SIG-M5 (cell line): ENCODE measurements around the gene AP3B1.
"Not testable (repeated sequence)": the region's sequence is repeated elsewhere in the genome, so short reads cannot be mapped to it uniquely, and the experiment has no call there.

Experiments used
- DNase-seq: peaks from one replicate; lab custom pipeline; 2025; lab: John Stamatoyannopoulos, UW

The AP3B1 gene

DNA sequence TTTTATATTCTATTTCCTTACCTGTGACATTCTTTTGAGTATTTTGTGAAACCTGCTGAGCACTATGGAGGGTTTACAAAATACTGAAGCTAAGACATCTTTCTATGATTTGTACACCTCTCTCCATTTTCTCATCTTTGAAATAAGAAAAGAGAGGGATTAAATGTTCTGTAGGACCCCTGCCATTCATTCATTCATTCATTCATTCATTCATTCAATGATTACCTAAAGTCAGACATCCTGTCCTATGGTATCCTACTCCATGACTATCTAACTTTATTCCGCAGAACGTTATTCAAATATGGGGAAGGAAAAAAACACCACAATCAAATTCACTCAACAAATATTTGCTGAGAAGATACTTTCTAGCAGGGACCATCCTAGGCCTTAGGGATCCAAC, 51.4 kb downstream of the AP3B1 start:
- no peak for DNase-seq

DNA sequence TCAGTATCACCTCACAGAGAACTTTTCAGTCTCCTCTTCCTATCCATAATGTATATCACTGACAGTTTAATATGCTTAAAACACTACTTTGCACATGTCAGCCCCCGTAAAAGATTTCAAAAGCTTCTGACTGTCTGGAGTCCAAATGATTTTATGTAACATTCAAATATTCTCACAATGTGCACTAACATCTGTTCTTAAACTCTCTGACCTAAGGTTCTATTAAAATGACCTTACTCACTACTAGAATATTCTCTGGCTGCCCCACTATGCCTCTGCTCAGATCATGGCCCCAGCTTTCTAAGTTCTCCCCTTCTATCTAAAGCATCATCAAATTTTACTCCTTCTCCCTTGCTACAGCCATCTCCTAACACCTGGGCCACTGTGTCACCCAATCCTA, 52.5 kb downstream of the AP3B1 start:
- no peak for DNase-seq

- no peak for DNase-seq
Observed at GRCh38 chr5:78237911-78238310, 56.6 kb downstream of the AP3B1 start.

DNA sequence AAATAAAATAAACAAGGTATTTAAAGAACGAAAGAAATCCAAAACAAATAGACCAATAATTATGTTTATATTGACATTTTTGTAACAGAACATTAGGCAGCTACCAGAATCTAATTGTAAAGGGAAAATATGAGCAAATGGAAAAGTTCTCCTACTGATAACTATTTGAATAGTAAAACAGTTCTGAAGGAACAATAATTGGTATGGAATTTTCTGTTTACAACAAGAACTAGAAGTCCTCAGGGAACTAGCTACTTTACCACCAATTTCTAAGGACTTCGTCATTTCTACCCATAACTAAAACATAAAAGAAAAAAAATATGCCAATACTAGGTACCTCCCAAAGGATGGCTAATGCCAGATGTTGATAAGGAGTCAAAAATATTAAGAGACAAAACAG, 58.5 kb downstream of the AP3B1 start:
- no peak for DNase-seq

DNA sequence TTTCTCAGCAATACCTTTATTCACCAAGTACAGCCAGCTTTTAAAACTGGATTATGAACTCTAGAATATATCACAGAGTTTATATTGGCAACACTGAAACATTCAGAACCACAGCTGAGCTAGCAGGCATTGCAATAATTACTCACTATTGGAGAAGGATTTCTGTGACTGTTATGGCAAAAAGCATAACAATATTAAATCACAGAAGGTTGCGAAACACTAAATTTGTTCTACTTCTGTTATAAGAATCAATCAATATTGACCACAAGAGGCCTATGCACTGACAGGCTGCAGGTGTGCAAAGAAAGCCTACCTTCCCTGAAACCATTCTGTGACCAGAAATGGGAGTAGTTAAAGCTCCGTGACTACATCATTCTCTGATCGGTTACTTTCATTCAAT, 59.2 kb downstream of the AP3B1 start:
- DNase-seq, result no peak

GRCh38 chr5:78234804-78235203, 59.7 kb downstream of the AP3B1 start:
- no peak for DNase-seq

GRCh38 chr5:78232163-78232562, 62.3 kb downstream of the AP3B1 start:
- DNase-seq, result no peak

GRCh38 chr5:78224358-78224757, 70.1 kb downstream of the AP3B1 start:
- no peak for DNase-seq

GRCh38 chr5:78221964-78222451, 72.5 kb downstream of the AP3B1 start:
- DNase-seq, result peak; percentile 83

- no peak for DNase-seq
Observed at GRCh38 chr5:78221467-78221866, 73.0 kb downstream of the AP3B1 start.

DNA sequence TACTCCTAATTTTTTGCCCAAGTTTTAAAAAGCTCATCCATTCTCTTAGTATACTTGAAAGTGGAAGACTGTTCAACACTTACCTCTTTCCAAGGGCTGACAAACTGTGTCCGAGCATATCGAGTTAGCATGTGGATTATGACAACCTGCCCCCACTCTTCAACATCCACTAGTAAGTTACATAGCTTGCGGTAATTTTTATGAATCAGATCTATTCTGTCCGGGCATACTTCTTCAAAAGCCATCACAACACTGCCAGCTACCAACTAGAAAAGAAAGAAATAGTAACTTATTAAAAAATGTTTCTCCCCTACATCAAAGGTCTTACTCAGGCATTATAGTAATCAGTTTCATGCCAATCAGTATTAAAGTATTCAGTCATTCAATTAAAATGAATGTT, 78.5 kb downstream of the AP3B1 start:
- no peak for DNase-seq

- no peak for DNase-seq
Observed at GRCh38 chr5:78215565-78215964, 78.9 kb downstream of the AP3B1 start.

DNA sequence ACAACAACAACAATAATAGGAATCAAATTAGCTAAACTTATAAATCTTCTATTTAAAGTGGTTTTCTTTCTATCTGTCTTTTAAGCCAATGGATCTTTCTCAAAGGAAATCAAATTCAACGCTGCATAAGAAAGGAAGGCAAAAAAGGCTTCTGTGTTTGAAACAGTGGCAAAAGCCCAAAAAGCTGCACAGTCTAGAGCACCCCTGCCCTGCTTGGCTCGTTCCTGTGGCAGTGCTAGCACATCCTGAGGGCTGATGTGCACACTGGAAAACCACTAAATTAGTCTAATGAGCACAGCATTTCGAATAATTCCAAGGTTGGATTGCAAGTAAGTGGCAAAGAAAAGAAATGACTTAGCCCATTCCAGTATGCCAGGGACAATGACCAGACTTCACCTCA, 80.7 kb downstream of the AP3B1 start:
- DNase-seq, result no peak

GRCh38 chr5:78211052-78211451, 83.4 kb downstream of the AP3B1 start:
- DNase-seq, result no peak

DNA sequence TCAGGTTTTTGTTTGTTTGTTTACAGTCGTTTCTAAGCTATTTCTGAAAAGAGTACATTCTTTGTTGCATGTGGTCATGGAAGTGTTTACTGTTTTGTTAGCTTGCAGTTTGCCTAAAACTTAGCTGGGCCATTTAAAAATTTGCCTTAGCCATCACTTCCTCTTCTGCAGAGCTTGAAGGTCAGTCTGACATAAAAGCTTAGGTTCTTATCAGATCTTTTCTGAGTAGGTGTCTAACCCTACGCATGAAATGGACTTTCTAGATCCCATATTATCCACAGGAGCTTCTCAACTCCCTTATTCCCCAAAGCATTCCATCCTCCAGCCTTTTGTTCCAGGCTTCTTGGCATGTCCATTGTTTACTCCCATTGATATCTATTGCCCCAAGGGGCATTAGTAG, 90.3 kb downstream of the AP3B1 start:
- DNase-seq, result no peak

DNA sequence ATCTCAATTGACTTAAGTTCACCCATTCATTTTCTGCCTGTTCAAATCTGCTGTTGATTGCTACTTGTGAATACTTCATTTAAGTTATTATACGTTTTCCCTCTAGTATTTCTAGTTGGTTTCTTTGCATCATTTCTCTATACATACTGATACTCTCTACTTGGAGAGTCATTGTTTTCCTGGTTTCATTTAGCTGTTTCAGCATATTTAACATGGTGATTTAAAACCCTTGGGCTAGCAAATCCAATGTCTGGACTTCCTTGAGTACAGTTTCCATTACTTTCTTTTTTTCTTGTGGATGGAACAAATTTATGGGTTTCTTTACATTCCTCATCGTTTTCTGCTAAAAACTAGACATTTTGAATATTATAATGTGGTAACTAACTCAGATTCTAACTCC, 90.7 kb downstream of the AP3B1 start:
- DNase-seq, result no peak

DNA sequence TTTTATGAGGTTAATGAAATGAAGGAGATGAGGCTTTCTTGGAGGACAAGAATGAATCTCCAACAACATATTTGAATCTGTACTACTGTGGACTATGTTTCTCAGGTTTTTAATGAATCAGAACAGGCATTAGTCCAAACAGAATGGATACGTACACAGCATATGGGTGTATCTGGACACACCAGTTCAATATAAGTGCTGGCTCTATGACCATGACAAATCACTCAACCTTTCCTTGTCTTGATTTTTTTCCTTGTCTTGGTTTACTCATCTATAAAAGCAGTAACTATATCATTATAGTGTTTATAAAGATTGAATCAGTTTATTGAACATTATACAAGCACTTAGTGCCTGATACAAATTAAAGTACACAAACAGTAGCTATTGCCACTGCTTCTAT, 104.1 kb downstream of the AP3B1 start:
- no peak for DNase-seq

GRCh38 chr5:78188681-78189080, 105.8 kb downstream of the AP3B1 start:
- not testable (repeated sequence) for DNase-seq

DNA sequence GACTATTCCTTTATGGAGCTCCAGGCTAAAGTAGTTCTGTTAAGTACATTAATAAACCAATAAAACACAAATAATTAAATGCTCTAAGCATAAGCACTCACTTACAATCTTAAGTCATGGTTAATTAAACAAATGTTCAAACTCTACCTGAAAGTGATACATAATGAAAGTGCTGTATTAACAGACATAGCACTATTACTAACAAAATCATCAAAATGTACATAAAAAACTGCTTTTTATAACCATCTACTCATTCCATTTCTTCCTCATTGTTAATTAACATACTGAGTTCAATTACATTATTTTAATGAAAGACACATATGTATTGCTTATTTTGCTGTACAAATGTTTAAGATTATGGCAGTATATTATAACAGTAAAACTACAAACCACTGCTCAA, 107.3 kb downstream of the AP3B1 start:
- no peak for DNase-seq

DNA sequence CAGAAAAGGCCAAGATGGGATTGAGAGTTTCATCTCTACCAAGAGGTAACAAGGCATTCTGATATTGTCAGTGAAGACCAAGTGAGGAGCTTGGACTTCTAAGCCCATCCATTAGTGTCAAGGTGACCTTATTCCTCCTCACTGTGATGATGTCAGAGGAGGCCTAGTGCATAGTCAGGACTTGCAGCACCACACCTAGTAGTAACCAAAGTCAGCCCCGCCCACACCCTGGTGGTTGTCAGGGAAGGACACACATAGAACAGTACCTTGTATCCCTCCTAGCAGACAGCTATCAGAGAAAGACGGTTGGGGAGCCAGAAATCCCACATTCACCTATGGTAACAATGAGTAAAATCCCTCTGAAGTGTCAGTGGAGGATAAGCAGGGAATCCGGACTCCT, 111.7 kb downstream of the AP3B1 start:
- no peak for DNase-seq

GRCh38 chr5:78178356-78178755, 116.1 kb downstream of the AP3B1 start:
- DNase-seq, result no peak

- not testable (repeated sequence) for DNase-seq
Observed at GRCh38 chr5:78170335-78170734, 124.2 kb downstream of the AP3B1 start.

DNA sequence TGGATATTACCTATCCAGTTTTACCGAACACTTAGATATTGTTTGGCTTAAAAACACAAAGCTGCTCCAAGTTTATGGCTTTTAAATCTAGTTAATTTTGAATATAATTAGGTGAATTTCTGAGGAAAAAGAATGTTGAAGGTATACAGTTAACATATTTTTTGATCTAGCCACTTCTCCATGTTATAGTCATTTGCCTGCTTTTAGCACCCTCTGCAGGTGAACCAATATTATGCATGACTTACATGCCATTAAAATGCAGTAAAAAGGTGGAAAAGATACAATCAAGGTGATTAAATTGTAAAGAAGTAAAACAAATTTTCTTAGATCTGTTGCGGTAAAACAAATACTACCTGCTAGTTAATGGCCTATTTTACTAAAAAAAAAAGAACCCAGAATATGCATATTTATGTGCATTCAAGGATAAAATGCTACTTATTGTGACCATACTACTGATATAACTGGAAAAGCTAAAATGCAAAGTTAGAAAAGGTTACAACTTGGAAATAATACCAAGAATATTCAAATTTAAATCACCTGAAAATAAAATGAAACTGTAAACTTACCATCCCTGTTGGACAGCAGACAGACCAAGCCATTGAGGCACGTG, 132.1 kb downstream of the AP3B1 start:
- DNase-seq, result no peak

DNA sequence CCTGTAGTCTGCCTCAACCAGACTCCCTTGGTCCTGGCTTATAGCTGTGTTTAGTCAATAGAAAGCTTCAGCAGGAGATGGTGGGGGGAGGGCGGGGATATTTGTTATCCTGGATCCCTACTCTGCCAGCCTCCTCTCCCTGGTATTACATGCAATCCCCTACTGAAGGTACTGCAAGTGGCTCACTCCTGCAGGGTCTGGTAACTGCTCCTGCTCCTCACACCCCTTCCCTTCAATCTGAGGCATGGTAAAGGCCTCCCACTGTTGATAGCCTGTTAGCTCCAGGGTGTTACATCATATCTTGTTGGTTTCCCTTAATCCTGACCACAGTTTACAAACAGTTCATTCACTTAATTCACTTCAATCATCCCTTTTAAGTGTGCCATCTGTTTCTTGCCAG, 137.5 kb downstream of the AP3B1 start:
- no peak for DNase-seq
